Duodenal mucosa (tissue), 2 donors: ENCODE results near the gene MRPS11.

Source experiments
- H3K27ac ChIP-seq: one replicate; pipeline ENCODE4 v1.7.0; 2013; ENCODE audit warnings: low read depth, low read length
- H3K27me3 ChIP-seq, 2 donors: one replicate each; pipeline ENCODE4 v1.7.0; 2013; ENCODE audit warnings: low read length in 2 of 2, control low read depth in 1 of 2; ENCODE audit not compliant: insufficient read depth in 2 of 2, control insufficient read depth in 1 of 2
- H3K36me3 ChIP-seq, 2 donors: one replicate each; pipeline ENCODE4 v1.7.0; 2013; ENCODE audit warnings: low read length in 2 of 2, control low read depth in 1 of 2; ENCODE audit not compliant: insufficient read depth in 2 of 2, control insufficient read depth in 1 of 2
- H3K4me1 ChIP-seq, 2 donors: one replicate each; pipeline ENCODE4 v1.7.0; 2013; ENCODE audit warnings: low read length in 2 of 2, control low read depth in 1 of 2; ENCODE audit not compliant: insufficient read depth in 2 of 2, control insufficient read depth in 1 of 2
- H3K4me3 ChIP-seq, 2 donors: one replicate each; pipeline ENCODE4 v1.7.0; 2013; ENCODE audit warnings: low read length in 2 of 2, low read depth in 1 of 2
- H3K9ac ChIP-seq, 2 donors: one replicate each; pipeline ENCODE4 v1.7.0; 2013; ENCODE audit warnings: low read length in 2 of 2, low read depth in 1 of 2
- H3K9me3 ChIP-seq, 2 donors: one replicate each; pipeline ENCODE4 v1.7.0; 2013; ENCODE audit warnings: low read length in 2 of 2, control low read depth in 1 of 2; ENCODE audit not compliant: control insufficient read depth in 1 of 2

MRPS11 gene

GRCh38 chr15:88438181-88438580, 29.3 kb upstream of the MRPS11 start:
- no peaks in the 10 kb centered on the region for H3K9me3 ChIP-seq
- no peaks in the 10 kb centered on the region for H3K4me1 ChIP-seq
- no peak overlapping the region for H3K27ac ChIP-seq
- no peaks in the 10 kb centered on the region for H3K36me3 ChIP-seq
- no peak overlapping the region for H3K9ac ChIP-seq
- peaks cover 2 to 4% of the 10 kb centered on the region in 2 donors for H3K27me3 ChIP-seq
- H3K4me3 ChIP-seq = no peak overlapping the region

- Histone ChIP-seq H3K9me3 (no peaks in the 10 kb centered on the region), H3K9ac (no peak overlapping the region), H3K4me1 (no peaks in the 10 kb centered on the region), H3K27ac (no peak overlapping the region), H3K27me3 (peaks cover 2 to 4% of the 10 kb centered on the region in 2 donors), H3K4me3 (no peak overlapping the region), H3K36me3 (no peaks in the 10 kb centered on the region)
Observed at GRCh38 chr15:88440021-88440420, 27.5 kb upstream of the MRPS11 start.

- Histone ChIP-seq H3K4me3 (no peak overlapping the region), H3K27me3 (peaks cover 0 to 4% of the 10 kb centered on the region in 2 donors), H3K36me3 (no peaks in the 10 kb centered on the region), H3K27ac (no peak overlapping the region), H3K9me3 (no peaks in the 10 kb centered on the region), H3K9ac (no peak overlapping the region), H3K4me1 (no peaks in the 10 kb centered on the region)
Observed at GRCh38 chr15:88441076-88441730, 26.3 kb upstream of the MRPS11 start.

GRCh38 chr15:88447206-88447605, 20.3 kb upstream of the MRPS11 start:
- Histone ChIP-seq H3K4me1 (no peaks in the 10 kb centered on the region), H3K9me3 (no peaks in the 10 kb centered on the region), H3K27ac (no peak overlapping the region), H3K4me3 (no peak overlapping the region), H3K27me3 (peaks cover 0 to 5% of the 10 kb centered on the region in 2 donors), H3K9ac (no peak overlapping the region), H3K36me3 (no peaks in the 10 kb centered on the region)

GRCh38 chr15:88447741-88448140, 19.8 kb upstream of the MRPS11 start:
- H3K9me3 ChIP-seq = no peaks in the 10 kb centered on the region
- H3K27me3 ChIP-seq = peaks cover 0 to 5% of the 10 kb centered on the region in 2 donors
- no peaks in the 10 kb centered on the region for H3K4me1 ChIP-seq
- no peak overlapping the region for H3K27ac ChIP-seq
- no peak overlapping the region for H3K4me3 ChIP-seq
- H3K9ac ChIP-seq = no peak overlapping the region
- no peaks in the 10 kb centered on the region for H3K36me3 ChIP-seq

GRCh38 chr15:88448991-88449461, 18.5 kb upstream of the MRPS11 start:
- no peaks in the 10 kb centered on the region for H3K4me1 ChIP-seq
- no peaks in the 10 kb centered on the region for H3K36me3 ChIP-seq
- no peak overlapping the region for H3K9ac ChIP-seq
- H3K27me3 ChIP-seq = peaks cover 0 to 5% of the 10 kb centered on the region in 2 donors
- no peak overlapping the region for H3K4me3 ChIP-seq
- H3K27ac ChIP-seq = no peak overlapping the region
- H3K9me3 ChIP-seq = no peaks in the 10 kb centered on the region

GRCh38 chr15:88449581-88449980, 17.9 kb upstream of the MRPS11 start:
- no peak overlapping the region for H3K9ac ChIP-seq
- H3K9me3 ChIP-seq = no peaks in the 10 kb centered on the region
- H3K27me3 ChIP-seq = peaks cover 0 to 5% of the 10 kb centered on the region in 2 donors
- H3K4me1 ChIP-seq = no peaks in the 10 kb centered on the region
- H3K4me3 ChIP-seq = no peak overlapping the region
- no peak overlapping the region for H3K27ac ChIP-seq
- no peaks in the 10 kb centered on the region for H3K36me3 ChIP-seq

- Histone ChIP-seq H3K27ac (no peak overlapping the region), H3K9ac (no peak overlapping the region), H3K4me3 (no peak overlapping the region)
Observed at GRCh38 chr15:88450125-88450798, 17.2 kb upstream of the MRPS11 start.

GRCh38 chr15:88453651-88454050, 13.9 kb upstream of the MRPS11 start:
- peaks cover 3 to 7% of the 10 kb centered on the region in 2 donors for H3K4me1 ChIP-seq

More at GRCh38 chr15:88450125-88450798, 17.2 kb upstream of the MRPS11 start:
- H3K27me3 ChIP-seq = peaks cover 0 to 5% of the 10 kb centered on the region in 2 donors
- H3K9me3 ChIP-seq = no peaks in the 10 kb centered on the region
- H3K36me3 ChIP-seq = no peaks in the 10 kb centered on the region
- peaks cover 3 to 6% of the 10 kb centered on the region in 2 donors for H3K4me1 ChIP-seq

GRCh38 chr15:88454236-88454635, 13.3 kb upstream of the MRPS11 start:
- Histone ChIP-seq H3K4me3 (no peak overlapping the region), H3K9ac (no peak overlapping the region), H3K36me3 (peaks cover 8 to 14% of the 10 kb centered on the region in 2 donors), H3K27me3 (peaks cover 0 to 5% of the 10 kb centered on the region in 2 donors), H3K9me3 (no peaks in the 10 kb centered on the region), H3K27ac (no peak overlapping the region), H3K4me1 (peaks cover 3 to 7% of the 10 kb centered on the region in 2 donors)

More at GRCh38 chr15:88453651-88454050, 13.9 kb upstream of the MRPS11 start:
- peaks cover 0 to 5% of the 10 kb centered on the region in 2 donors for H3K27me3 ChIP-seq
- no peak overlapping the region for H3K9ac ChIP-seq
- no peak overlapping the region for H3K4me3 ChIP-seq
- peaks cover 2 to 8% of the 10 kb centered on the region in 2 donors for H3K36me3 ChIP-seq
- H3K9me3 ChIP-seq = no peaks in the 10 kb centered on the region
- no peak overlapping the region for H3K27ac ChIP-seq
